HL-60/S4 treated with phorbol 12-myristate 13-acetate at 8.2 ng/mL for 4 days and 3 days (cell line): ENCODE measurements around the gene RELN.

Experiments used
- in situ Hi-C: fragments of 300-500 bp; cut with MboI; formaldehyde crosslinking; loops from 2 replicates; pipeline ENCODE4 v1.15.0; 2022; ENCODE audit warnings: low sequenced_read_pairs

The RELN gene

DNA sequence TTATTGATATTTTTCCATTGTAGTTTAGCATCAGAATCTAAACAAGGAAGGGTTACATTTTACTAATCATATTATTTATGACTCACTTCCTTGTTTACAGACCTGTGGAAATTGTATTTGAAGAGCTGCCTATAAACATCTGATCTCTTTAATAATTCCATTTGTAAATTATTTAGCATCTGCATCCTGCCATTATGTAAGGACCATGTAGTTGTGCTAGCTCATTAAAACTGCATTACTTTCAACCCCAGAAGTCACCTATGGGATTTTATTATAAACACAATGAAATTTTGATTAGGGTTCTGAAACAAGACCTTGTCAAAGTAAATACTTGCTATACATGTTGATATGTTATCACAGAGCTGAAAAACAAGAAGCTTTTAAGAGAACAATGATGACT lies 396.6 kb downstream of the RELN start:
- in situ Hi-C loops: no loop called here

DNA sequence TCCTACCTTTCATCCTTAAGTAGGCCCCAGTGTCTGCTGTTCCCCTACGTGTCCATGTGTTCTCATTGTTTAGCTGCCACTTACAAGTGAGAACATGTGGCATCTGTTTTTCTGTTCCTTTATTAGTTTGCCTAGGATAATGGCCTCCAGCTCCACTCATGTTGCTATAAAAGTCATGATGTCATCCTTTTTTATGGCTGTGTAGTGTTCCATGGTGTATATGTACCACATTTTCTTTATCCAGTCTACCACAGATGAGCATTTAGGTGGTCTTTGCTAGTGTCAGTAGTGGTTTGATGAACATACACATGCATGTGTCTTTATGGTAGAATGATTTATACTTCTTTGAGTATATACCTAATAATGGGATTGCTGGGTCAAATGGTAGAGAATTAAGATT lies 397.3 kb downstream of the RELN start:
- in situ Hi-C loops: no loop called here

DNA sequence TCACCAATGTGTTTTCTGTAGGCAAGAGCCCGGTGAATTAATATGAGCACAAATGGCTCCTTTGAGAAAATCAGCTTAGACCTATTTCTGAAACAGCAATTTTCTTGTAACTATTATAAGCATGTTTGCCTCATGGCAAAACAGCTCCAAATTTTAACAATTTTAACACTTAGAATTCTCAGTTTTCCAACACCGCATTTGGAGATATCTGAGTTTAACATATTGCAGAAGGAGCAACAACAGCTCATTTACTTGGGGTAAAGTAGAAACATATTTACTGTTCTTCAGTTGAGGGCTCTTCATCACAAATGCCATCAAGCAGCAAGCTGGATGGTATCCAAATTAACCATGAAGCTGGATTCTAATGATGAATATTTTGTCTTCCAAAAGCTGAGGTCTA lies 409.4 kb downstream of the RELN start:
- in situ Hi-C loops: no loop called here

DNA sequence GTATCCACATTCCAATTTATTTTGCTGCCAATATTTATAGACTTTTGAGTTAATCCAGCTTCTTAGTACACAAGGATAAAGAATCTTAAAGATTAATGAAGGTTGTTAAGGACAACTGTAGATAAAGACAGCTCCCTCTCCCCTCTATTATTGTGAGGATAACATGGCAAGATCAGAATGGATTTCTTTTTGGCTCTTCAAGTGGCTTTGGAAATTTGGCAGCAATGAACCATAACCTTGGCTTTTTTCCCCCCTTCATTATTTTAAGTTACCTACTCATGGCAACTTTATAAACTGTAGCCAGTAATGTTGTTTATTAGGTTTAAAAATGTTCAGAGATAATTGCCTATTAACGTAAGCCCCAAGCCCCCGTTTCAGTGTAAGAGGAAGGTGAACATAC lies 412.4 kb downstream of the RELN start:
- in situ Hi-C loops: no loop called here

DNA sequence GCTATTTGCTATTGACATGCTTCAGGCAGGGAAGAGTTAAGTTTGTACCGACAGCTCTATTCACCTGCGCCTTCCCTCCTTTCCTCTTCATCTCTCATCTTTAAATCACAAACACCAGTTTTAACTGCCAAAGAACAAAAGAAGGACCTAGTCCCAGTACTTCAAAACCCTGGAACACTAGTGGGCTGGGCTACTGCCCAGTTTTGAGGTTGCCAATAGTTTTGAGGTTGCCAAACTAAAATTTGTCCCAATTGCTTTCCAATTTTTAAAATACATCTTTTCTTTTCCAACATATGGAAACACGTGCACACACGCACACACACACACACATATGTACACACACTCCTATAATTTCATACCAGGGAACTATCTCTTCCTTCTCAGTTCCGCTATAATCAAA lies 412.8 kb downstream of the RELN start:
- in situ Hi-C loops: no loop called here

DNA sequence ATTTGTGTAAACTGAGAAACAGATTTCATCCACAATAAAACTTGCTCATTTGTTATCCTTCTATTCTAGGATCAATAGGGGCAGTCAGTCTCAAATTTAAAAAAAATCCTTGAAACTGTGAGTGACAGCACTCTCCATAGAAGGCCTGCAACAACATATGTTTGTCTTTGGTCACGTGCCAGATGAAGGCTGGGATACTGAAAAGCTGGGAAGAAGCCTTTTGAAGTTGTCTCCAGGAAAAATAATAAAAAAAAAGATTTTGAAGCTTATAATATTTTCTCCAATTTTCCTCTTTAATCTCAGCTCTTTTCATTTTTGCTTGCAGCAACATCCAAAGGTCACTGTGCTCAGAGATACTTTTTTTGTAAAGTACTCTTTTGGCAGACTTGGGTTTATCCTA lies 414.9 kb downstream of the RELN start:
- in situ Hi-C loops: no loop called here

DNA sequence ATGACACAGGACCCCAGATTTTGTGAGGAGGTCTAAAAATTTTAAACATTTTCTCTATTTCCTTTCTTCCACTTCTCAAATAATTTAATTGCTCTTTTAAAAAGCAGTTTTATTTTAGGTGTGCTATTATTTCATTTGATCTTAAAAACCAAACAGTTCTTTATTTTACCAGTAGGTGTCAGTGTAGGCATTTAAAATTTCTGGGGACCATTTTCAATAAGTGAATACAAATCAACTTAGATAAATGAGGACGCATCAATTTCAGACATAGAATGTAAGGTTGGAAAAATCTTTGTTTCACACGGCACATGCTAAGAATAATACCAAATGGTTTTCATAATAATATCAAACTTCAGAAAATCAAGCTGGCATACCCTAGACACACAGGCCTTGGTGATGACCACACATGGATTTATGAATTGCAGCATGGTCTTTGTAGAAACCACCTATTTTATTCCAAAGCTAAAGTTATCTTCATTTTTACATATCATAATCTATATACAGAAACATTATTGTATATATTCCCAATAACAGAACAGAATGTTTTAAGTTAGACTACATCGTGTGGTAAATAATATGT lies 415.9 kb downstream of the RELN start:
- in situ Hi-C loops: no loop called here

DNA sequence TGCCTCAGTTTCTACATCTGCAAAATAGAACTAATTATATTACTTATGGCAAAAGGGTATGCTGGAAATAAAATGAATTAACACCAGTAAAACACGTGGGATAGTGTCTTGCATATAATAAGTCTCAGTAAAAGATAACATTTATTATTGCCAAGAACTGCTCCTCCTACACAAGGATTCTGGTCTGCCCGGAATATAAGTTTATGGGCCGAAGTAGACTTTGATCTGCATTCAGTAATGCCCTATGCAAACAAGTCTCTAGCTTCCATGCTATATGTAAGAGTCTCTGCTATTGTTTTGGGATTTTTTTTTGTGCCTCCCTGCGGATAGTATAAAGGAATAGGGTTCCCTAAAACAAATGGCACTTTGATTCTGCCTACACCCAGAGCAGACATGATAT lies 417.9 kb downstream of the RELN start:
- in situ Hi-C loops: no loop called here

DNA sequence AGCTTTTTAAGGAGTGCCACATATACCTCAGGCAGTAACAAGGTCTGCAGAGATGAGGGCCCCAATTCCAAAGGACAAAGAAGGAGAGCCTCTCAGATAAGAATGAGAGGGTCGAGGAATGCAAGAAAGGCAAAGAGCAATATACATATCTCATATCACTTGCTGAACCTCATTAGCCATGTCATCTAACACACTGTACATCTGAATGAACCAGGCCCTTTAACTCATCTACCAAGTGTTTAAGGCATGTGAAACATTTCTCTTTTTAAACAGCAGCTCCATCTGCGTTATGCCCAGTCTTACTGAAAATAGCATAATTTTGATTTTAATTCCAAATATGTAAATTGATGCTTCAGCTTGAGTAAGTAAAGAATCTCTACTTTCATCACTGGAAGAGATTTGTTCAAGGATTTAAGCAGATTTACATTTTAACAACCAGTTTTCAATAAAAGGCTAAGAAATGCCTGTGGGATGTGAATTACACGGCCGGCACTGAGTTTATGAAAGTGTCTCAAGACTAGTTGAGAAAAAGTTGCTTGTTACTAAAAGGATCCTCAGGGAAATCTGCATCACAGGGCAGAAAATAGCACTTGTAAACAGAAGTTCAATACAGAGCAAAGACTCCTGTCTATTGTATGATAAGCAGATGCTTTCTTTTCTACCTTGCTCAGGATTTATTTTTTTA lies 419.7 kb downstream of the RELN start:
- in situ Hi-C loops: no loop called here

DNA sequence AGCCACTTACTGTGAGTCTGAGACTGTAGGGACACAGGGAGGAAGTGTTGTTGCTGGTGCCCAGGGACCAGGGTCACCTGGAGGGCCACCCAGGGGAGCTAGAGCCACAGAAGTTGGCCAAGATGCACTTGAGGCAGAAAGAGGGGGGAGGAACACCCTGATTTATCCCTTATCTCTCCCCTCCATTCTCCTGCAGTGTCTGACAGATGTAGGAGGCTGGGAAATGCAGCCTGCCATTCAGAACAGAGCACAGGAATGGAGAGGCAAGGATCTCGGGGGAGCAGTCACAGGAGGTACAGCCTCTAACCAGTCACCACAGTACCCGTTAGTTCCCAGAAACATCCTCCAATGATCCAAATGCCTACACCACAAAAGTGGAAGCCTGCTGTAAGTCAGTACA lies 425.0 kb downstream of the RELN start:
- in situ Hi-C loops: no loop called here

DNA sequence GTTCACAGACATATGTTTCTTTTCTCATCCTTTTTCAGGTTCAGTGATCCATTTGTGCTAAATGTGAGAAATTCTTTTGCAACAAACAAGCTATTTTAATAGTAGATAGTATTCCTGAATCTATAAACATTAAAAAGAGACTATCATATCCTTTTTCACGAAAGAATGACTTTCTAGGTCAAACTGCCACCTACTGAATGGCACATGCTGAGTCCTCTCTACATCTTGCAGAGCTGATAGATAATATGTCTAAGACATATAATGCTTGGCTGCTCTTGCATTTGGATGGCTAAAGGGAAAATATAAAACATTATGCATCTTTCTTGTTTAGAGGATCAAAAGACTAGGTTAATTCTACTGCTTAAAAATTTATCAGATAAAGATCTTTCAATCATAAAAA lies 429.3 kb downstream of the RELN start:
- in situ Hi-C loops: no loop called here

DNA sequence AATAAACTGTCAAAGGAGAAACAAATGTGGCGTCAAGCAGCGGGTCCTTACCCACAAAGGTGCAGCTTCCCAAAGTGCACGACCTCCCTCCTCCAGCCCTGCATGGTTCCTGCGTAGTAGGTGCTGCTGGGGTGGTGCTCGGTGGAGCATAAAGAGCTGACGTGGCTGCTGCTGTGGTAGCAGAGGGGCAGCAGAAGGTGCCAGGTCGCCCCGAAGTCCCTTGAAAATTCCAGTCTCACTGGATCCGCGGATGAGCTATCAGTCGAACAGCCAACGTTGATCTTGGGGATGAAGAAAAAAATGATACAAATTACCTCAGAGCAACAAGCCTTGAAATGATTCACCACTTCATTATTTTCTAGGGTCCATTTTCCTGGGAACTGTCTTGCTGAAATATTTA lies 438.4 kb downstream of the RELN start:
- in situ Hi-C loops: no loop called here

DNA sequence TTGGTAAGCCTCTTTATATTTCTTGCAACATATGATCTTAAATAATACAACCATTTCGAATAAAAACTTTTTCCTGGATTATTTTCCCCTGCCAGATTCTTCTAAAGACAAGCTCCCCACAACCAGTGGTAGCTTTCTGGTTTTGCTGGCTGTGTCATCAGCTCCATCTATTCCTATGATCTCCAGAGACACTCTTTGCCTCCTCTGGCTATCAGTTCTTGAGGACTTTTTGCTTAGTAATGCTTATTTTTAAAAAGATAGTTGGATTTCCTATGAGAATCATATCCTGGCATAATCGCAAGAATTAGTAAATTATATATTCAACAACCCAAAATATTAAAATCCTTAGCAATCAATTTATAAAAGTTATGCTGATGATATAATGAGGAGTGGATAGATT lies 439.7 kb downstream of the RELN start:
- in situ Hi-C loops: no loop called here

DNA sequence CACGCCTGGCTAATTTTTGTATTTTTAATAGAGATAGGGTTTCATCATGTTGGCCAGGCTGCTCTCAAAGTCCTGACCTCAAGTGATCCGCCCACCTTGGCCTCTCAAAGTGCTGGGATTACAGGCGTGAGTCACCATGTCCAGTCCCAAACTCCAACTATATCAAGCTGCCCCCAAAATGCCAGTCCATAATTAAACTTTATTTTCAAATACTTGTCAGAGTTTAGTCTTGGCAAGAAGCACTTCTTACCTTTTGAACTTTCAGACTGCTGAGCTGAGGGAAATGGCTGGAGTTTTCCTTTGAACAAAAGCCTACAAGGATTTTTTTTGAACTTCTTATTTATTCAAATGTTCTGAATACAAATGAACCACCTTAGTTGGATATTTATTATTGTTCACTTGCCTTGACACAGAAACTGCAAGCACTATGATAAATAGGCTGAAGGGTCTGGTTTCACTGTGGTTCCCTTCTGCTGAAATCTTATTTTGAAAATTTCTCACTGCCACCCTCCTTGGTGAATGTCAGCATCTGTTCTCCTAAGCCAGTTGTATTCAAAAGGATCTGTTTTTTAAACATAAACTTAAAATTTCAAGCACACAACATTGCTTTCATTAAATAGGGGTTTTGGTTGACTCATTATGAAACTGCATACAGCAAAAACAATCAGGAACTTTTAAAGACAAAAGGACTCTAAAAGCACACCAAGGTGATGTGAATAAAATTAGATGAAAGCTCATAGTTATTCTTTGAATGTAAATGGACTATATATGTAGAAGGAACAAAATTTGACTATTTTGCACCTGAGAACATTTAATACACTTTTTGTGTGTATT lies 441.8 kb downstream of the RELN start:
- in situ Hi-C loops: no loop called here

DNA sequence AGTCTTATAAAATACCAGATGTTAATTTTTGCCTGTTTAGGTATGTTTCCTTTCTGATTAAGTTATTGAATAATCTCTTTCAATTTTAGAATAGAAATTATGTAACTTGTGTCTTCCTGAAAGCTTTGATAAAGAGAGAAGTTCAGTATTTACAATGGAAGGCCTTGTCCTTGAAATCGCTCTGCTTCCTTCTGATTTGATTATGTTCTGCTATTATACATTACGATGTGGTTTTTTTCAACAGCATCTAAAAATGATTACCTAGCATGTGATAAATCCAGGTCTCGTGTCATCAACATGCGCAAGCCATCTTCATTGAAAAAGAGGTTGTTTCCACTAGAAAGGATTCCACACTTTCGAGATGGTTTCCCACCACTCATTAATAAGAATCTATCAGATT lies 447.0 kb downstream of the RELN start:
- in situ Hi-C loops: no loop called here

DNA sequence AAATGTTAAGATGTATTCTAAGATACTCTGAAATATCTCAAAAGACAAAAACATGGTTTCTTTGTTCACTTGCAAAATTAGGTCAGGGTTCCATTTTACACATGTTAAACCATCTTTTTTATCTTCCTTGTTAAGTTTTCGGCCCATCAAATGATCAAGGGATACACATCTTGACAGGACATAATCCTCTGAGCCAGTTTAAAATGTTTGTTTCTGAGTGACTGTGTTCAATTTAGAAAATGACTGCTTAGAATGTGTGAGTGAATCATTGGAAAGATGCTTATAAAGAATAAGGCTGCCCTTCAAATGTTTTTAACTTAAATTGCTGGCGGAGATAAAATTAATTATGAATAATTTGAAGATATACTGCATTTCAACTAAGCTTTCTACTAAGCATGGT lies 447.5 kb downstream of the RELN start:
- in situ Hi-C loops: no loop called here

DNA sequence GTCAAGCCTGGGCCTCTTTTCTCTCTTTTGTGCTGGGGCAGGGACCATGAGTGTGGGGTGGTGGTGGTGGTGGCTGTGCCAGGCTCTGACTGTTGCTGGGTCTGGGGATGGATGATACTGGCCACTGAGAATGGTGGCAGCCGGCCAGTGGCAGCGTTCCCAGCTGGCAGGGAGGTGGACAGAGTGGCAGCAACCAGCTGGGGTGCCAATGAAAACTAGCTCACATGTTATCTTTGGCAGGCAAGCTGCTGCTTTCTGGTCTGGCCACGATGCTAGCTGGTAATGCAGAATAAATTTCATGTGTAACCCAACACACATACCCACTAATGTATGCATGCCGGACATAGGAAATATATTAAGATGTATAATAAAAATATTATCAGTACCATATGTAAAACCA lies 448.4 kb downstream of the RELN start:
- in situ Hi-C loops: no loop called here

DNA sequence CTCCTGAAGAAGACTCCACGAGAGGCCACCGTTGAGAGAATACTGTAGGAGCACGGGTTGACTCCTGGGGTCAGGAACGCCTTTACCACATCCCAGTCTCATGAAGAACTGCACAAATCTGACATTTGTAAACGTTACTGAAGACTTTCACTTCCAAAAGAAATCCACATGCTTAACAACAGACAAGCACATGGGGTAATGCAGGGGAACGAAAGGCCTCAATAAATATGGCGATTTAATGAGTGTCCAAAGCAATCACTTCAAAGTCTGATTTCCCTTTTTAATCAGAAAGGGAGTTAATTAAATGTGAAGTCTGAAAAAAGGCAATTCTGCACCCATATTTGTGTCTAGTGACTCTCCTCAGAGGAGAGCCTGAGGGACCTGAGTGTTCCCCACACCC lies 449.1 kb downstream of the RELN start:
- in situ Hi-C loops: no loop called here

DNA sequence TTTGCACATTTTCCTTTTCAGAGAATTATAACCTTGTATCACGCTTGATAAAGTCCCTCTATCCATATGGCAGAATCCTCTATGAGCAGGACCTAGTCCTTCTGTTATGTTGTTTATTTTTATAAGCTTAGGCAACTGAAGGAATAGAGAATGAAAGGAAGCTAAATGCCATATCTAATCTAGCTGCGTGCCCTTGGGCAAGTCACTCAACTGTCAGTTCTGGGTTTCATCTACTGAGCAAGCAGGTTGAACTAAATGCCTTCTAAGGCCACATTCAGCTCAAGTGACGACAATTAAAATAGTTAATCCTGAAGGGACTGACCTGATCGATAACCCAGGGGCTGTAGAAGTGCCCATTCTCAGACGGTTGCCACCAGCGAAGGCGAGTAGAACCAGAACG lies 449.6 kb downstream of the RELN start:
- in situ Hi-C loops: no loop called here

DNA sequence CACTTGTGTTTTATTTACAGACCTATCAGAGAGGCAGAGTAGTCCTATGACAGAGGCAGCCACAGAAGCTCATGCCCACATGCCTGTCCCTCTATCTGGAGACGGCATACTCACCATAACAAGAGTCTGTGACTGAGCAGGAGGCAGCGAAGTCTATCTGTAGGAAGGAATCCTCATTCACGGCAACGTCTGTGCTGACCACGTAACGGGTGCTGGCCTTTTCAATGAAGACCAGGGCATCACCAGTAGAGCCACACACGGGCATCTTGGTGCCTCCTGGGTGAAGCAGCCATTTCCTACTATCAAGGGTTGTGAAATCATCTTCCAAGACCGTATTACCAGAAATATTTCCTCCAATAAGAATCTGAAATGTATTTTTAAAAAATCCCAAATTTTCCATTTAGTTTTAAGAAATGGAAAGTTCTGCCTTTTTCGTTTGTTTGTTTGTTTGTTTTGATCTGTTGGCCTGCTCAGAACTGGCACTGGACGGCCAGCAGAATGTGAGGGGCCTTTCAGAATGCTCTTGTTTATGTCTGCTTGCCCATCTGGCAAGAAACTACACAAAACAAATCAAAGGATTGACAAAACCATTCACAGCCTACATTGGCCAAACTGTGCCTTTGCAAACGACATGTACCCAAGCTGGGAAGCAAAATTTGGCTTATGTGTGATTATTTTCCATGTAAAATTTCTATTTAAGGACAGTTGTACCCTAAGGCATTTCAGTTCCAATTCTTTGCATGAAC lies 450.3 kb downstream of the RELN start:
- in situ Hi-C loops: no loop called here

DNA sequence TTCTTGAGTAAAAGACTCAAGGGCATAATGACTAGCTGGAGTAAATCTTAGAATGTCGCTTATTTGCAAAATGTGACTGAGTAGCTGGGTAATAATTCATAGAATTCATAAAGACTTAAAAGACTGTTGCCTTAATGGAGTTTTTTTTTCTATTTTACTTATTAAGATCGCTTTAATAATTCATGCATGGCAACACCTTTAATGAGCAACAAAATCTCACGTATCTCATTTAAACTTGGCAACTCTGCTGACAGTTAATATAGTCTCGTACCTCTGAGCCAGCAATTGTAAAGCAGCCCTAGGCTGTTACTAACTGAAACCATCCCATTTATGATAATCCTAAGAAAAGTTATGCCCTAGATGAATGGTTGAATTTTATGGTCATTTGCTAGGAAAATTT lies 455.7 kb downstream of the RELN start:
- in situ Hi-C loops: no loop called here

DNA sequence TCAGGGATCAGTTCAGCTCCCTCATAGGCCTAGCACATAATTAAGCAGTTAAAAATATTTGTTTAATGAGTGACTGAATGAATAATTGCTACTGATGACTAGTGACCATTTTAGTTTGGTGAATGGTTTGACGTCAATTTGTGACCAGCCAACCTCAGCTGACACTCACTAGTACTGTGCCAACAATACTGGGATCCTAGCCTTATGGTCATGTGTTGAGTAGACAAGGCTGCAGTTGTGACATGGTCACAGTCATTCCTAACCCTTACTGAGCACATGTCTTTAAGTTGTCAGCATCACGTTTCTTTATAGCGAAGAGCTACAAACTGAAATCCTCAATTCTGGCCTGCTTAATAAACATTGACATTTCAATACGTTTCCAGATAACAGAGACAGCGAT lies 456.5 kb downstream of the RELN start:
- in situ Hi-C loops: no loop called here
